Measurements from ENCODE around the gene ILF2.

Gene ILF2

DNA sequence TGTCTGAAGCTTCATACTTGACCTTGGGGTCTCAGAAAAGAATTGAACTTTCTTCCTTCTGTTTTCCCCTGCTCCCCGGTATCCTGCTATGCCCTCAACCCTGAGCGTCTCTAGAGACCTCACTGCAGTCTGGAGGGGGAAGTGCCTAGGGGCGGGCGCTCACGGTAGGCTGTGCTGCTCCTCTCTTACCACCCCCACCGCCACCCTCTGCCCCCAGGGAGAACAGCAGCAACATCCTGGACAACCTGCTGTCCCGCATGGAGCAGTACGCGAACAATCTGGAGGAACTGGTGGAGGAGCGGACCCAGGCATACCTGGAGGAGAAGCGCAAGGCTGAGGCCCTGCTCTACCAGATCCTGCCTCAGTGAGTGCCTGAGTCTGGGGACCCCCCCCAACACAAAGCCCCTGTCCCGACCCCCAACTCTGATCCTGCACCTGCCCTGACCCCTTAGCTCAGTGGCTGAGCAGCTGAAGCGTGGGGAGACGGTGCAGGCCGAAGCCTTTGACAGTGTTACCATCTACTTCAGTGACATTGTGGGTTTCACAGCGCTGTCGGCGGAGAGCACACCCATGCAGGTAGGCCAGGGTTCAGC, 18.0 kb upstream of the ILF2 start:
- Histone ChIP-seq H3K9me3 (ENCODE audit: severe bottlenecking) (no peaks in the 10 kb centered on the region), H3K4me3 (ENCODE audit: low read depth, low read length) (no peak overlapping the region), H3K27ac (no peak overlapping the region), H3K36me3 (no peaks in the 10 kb centered on the region), H3K27me3 (ENCODE audit: insufficient read depth, low read depth, severe bottlenecking) (no peaks in the 10 kb centered on the region)
- TF ChIP-seq CTCF (IDR thresholded peaks at IDR 0.05; ENCODE audit: low read depth, low read length), result no peak
- no peak for DNase-seq

GRCh38 chr1:153688276-153688675, 17.5 kb upstream of the ILF2 start:
- Histone ChIP-seq H3K27ac (no peak overlapping the region), H3K9me3 (ENCODE audit: severe bottlenecking) (no peaks in the 10 kb centered on the region), H3K36me3 (no peaks in the 10 kb centered on the region), H3K4me3 (ENCODE audit: low read depth, low read length) (no peak overlapping the region), H3K27me3 (ENCODE audit: insufficient read depth, low read depth, severe bottlenecking) (no peaks in the 10 kb centered on the region)
- no peak for DNase-seq
- TF ChIP-seq CTCF (IDR thresholded peaks at IDR 0.05; ENCODE audit: low read depth, low read length), result no peak

- no peak overlapping the region for H3K27ac ChIP-seq
Measured at GRCh38 chr1:153687346-153688125, 16.7 kb upstream of the ILF2 start.

DNA sequence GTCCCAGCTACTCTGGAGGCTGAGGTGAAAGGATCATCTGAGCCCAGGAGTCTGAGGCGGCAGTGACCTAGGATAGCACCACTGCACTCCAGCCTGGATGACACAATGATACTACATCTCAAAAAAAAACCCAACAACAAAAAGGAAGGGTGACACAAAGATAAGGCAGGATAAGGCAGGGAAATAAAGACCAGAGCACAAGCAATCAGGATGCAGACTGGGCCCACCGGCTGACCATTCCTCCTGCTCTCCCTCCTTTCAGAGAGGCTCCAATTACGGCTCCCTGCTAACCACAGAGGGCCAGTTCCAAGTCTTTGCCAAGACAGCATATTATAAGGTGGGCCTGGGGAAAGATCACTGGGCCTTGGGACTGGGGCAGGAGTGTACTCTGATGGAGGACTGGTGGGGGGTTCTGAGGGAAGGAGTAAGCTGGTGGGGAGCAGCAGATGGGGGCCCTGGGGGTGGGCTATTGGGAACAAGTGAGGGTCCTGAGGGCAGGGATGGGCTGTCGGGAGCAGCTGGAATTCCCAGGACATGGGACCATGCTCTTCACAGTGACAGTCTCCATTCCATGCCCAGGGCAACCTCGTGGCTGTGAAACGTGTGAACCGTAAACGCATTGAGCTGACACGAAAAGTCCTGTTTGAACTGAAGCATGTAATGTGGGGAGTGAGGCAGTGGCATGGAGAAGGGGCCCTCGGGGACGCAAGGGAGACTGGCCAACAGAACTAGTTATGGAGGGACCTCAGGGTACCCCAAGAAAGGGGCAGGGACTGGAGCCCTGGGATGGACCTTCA, 14.9 kb upstream of the ILF2 start:
- Histone ChIP-seq H3K27me3 (ENCODE audit: insufficient read depth, low read depth, severe bottlenecking) (peaks cover 14% of the 10 kb centered on the region), H3K27ac (no peak overlapping the region), H3K9me3 (ENCODE audit: severe bottlenecking) (no peaks in the 10 kb centered on the region), H3K4me3 (ENCODE audit: low read depth, low read length) (no peak overlapping the region), H3K36me3 (no peaks in the 10 kb centered on the region)
- TF ChIP-seq CTCF (IDR thresholded peaks at IDR 0.05; ENCODE audit: low read depth, low read length), result no peak
- no peak for DNase-seq

More at GRCh38 chr1:153687346-153688125, 16.7 kb upstream of the ILF2 start:
- TF ChIP-seq CTCF (IDR thresholded peaks at IDR 0.05; ENCODE audit: low read depth, low read length), result no peak
- H3K27me3 ChIP-seq (ENCODE audit: insufficient read depth, low read depth, severe bottlenecking), result peaks cover 2% of the 10 kb centered on the region
- no peaks in the 10 kb centered on the region for H3K36me3 ChIP-seq
- no peaks in the 10 kb centered on the region for H3K9me3 ChIP-seq (ENCODE audit: severe bottlenecking)
- DNase-seq, result no peak
- no peak overlapping the region for H3K4me3 ChIP-seq (ENCODE audit: low read depth, low read length)

DNA sequence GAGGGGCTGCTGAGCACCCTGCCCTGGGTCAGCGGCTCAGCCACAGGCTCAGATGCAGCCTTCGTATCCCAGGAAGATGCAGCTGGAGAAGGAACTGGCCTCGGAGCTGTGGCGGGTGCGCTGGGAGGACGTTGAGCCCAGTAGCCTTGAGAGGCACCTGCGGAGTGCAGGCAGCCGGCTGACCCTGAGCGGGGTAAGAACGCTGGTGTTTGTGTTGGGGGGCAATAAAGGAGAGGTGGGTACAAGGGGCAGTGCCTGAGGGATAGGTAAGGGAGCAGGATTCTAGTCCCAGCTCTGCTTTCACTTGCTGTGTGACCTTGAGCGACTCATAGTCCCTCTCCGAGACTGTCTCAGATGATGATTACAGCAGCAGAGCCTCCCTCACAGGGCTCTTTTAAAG, 14.1 kb upstream of the ILF2 start:
- H3K27me3 ChIP-seq (ENCODE audit: insufficient read depth, low read depth, severe bottlenecking), result peaks cover 22% of the 10 kb centered on the region
- H3K4me3 ChIP-seq (ENCODE audit: low read depth, low read length), result no peak overlapping the region
- no peak for DNase-seq
- TF ChIP-seq CTCF (IDR thresholded peaks at IDR 0.05; ENCODE audit: low read depth, low read length), result no peak
- H3K27ac ChIP-seq, result no peak overlapping the region
- H3K9me3 ChIP-seq (ENCODE audit: severe bottlenecking), result no peaks in the 10 kb centered on the region
- H3K36me3 ChIP-seq, result no peaks in the 10 kb centered on the region

Data from WERI-Rb-1 (cell line).